NCI-H510A treated with DMSO at 0.1 percent for 48 hours (cell line): ENCODE measurements around the gene TECTB.

ENCODE experiments used
- DNase-seq: peaks from one replicate; lab custom pipeline; 2025; lab: John Stamatoyannopoulos, UW

The TECTB gene

DNA sequence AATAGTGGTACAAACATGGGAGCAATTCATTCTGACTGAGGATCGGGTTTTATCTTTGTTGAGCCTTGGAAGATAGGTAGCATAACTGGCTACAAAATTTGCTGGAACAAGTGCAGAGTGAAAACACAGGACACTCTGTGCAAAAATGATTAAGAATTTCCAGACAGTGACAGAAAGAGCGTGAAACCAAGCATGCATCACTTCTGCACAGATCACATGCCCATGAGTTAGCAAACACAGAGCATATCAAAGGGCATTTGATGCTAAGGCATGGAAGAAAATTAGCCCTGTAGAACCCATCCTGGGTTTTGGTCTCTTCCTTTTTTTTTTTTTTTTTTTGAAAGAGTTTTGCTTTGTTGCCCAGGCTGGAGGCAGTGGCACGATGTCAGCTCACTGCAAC is 28.3 kb downstream of the TECTB start:
- no peak for DNase-seq

GRCh38 chr10:112313234-112313633 is 30.0 kb downstream of the TECTB start:
- DNase-seq = no peak

DNA sequence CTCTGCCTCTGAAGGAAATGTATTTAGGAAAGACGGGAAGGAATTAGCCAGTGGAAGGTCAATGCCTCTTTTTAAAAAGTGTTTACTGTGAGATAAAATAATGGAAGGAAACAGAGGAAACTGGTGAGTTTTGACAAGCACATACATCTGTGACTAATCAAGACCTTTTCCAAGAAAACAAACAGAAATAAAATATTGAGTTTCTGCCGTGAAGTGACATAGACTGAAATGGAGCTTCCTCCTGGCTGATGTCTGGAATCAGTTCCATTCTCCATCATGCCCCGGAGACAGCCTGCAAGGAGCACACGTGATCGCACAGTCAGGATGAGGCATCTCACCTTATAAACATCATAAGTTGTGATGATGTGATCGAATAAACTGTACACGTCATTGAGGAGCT is 30.7 kb downstream of the TECTB start:
- no peak for DNase-seq

- peak; percentile 69 for DNase-seq
Measured at GRCh38 chr10:112314822-112315474, 31.7 kb downstream of the TECTB start.

GRCh38 chr10:112327678-112328077 is 44.5 kb downstream of the TECTB start:
- DNase-seq = no peak

DNA sequence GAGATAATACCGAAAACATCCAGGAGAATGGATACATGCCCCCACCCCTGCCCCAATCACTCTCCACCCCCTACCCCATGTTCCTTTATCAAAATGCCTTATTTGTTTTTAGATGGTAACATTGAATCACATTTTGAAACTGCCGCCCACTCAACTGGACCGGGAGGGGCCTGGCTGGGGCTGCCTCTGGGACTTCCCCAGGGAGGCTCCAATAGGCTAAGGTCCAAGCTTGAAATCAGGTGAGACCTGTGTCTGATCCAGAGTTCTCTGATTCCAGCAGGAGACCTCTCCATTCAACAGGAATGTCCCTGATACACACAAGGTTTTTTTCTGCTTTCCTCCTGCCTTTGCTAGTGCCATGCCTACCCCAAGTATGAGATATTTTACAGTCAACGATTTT is 47.0 kb downstream of the TECTB start:
- DNase-seq = no peak

GRCh38 chr10:112330607-112331160 is 47.5 kb downstream of the TECTB start:
- no peak for DNase-seq

- DNase-seq = no peak
Measured at GRCh38 chr10:112332022-112332421, 48.8 kb downstream of the TECTB start.

GRCh38 chr10:112332509-112333228 is 49.5 kb downstream of the TECTB start:
- no peak for DNase-seq

DNA sequence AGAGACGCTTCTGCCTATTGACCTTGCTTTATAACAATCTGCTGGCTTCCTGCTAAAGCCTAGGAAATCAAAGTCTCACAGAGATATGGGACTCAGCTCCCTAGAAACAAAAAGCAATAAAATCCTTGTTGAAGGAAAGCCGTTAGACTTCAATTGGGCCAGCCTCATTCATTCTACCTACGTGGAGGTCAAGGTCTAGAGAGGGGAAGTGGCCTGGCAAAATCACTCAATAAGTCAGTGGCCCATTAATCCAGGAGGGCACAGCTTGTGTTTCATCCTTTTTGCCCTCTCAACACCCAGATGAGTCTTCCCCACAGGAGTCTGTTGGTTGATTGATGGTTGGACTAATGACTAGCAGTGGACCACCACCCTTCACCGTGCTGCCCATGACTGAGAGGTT is 50.3 kb downstream of the TECTB start:
- DNase-seq = no peak

DNA sequence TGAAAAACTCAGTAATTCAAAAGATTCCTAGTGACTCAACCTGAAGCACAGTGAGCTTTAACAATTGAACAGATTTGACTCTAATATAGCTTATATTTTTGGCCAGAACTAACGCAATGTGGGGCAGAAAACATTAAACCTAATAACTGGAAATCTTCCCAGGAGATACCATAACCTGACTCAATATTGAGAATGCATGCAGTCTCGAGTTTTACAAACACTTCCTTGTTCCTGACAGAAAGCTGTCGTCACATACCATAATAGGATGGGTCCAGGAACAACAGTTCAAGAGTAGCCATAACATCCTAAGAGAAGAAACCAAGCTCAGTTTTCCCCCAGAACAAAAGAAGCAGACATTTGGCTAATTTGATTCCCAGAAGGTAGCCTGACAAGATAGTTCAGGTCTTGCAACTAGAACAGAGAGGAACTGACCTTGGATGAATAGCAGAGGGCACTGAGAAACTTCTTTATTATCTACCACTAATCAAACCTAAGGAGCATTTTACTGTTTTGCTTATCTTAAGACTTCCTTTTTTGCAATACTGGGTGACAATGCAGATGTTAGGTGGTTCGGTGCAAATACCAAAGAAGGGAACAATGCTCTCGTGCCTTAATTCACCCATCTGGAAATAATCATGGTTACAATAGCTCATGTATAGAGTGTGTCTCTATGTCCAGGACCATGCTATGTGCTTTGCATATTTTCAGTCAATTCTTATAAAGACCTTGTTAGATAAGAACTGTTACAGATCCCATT is 52.1 kb downstream of the TECTB start:
- DNase-seq = no peak

DNA sequence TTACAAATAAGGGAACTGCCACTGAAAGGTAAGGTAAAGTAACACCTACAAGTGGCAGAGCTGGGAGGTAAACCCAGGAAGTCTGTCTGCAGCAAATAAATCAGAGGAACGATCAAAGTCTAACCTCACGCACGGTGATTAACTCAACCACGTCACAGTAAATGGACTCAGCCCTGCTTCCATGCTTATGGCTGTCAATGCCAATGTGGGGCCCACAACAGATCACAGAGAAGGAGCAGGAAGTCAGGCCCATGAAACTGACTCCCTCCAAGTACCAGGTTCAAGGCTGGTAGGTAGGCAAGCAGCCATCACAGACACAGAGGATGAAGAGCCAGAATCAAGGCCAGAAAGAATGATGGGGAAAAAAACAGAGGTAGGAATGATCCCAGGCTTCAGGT is 52.7 kb downstream of the TECTB start:
- DNase-seq = no peak

DNA sequence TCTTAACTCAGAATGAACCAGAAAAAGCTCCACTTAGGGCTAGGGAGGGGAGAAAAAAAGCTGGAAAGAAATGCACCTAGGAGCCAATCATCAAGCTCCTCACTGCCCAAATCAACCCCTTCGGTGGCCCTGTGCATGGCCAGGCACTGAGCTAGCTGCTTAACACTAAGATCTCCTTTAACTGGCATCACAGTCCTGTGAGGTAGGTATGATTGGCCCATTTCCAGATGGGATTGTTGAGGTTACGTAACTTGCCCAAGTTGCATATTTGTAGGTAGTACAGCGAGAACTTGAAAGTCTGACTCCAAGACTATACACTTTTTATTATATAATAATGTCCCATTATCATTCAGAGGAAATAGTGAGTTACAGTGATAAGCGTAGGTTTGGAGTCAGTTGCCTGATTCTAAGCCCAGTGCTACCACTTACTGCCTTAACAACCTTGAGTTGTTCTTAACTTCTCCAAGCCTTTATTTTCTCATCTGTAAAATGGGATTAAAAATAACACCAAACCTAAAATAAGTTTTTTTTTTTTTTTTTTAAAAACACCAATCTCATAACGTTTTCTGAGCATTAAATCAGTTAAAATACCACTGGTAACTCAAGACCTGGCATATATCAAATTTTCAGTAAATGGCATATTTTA is 53.5 kb downstream of the TECTB start:
- DNase-seq = no peak

DNA sequence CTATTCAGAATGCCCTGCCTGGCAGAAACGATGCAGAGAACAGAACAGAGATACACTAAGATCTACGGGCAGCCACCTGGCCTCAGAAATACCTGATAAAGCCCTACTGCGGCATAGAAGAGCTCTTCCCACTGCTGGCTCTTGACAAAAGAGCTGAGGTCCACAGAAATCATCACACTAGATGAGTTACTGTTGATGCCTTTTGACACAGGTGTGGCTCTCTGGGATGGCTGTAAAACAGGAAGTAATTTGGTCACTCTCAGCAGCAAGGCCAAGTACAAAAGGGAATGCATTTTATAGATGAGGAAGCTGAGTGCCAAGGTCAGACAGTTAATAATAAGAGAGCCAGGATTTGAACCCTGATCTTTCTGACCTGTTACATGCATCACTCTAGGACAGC is 55.8 kb downstream of the TECTB start:
- DNase-seq = no peak

- no peak for DNase-seq
Measured at GRCh38 chr10:112340601-112341000, 57.4 kb downstream of the TECTB start.

DNA sequence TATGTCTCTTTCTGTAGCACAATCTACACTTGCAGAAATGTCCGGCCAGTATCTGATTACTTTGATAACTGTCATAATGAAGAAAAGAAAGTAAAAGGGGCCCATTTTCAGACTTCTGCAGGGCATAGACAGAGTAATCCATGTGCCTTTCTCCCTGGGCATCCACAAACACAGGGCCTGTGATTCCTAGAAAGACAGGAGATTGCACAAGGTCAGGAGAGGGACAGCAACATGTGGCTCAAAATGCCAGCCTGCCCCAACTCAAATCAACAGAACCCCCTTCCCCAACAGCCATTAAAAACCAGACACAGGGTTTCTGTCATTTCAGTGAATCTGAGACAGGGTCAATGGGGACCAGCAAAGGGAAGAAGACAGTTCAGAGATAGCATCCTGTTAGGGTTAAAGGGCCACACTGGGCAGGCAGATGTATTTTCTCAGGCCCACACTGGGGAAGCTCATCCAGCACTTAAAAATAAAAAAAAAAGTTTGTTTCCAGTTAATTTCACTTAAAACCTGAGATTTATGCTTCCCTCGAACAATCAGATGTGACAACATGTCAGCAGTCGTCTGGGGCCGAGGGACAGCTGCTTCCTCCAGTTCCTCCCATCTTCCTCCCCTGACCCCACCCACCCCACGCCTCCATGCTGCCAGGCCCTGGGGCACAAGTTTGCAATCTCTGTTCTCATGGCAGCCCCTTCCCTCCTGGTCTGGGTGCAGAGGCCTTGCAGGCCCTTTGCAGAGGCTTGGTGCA is 60.0 kb downstream of the TECTB start:
- no peak for DNase-seq

- no peak for DNase-seq
Measured at GRCh38 chr10:112344261-112344660, 61.1 kb downstream of the TECTB start.

GRCh38 chr10:112345202-112345601 is 62.0 kb downstream of the TECTB start:
- DNase-seq = no peak

DNA sequence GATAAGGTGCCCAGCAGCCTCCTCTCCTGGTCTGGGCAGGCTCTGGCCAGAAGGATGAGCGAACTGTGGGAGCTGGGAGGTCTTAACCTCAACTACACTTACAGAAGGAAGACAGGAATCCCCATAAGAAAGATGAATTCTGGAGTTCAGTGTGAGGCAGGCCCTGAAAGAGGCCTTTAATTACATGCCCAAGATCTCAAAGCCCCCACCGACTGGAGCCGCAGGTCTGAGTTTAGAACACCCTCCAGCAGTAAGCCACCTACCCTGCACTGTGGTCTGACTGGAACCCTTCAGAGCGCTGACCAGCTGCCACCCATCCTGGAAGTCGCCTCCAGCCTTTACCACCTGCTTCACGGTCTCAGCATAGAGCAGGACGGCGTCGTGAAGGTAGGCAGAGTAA is 62.5 kb downstream of the TECTB start:
- DNase-seq = no peak

GRCh38 chr10:112346774-112347173 is 63.6 kb downstream of the TECTB start:
- no peak for DNase-seq
